K562 (cell line): ENCODE data around the gene SRF. TPM values are rescaled to one million over a fixed set of nuclear protein-coding genes. Genes with fewer than 3 reads are reported as not detected.

Experiments used
- AFF1 ChIP-seq, 2 experiments: fragments of 450-650 bp; IDR thresholded peaks; 2 replicates each; pipeline ENCODE4 v1.6.1; 2018; ENCODE audit warnings: mild to moderate bottlenecking in 2 of 2, low read depth in 1 of 2; ENCODE audit not compliant: partially characterized antibody in 2 of 2
- CEBPB ChIP-seq: fragments of 450-650 bp; IDR thresholded peaks from 2 replicates; pipeline ENCODE4 v1.6.1; 2016; ENCODE audit warnings: missing genetic modification characterization, missing compliant biosample characterization
- E2F5 ChIP-seq: sonication (generic); formaldehyde crosslinking; IDR thresholded peaks from 2 replicates; pipeline ENCODE4 v1.8.0; 2022; ENCODE audit warnings: mild to moderate bottlenecking, missing genetic modification reagents
- ELF4 ChIP-seq: fragments of 450-650 bp; formaldehyde crosslinking; IDR thresholded peaks from 2 replicates; pipeline ENCODE4 v1.4.0; 2022; ENCODE audit warnings: missing genetic modification characterization
- FOXA3 ChIP-seq, 2 experiments: fragments of 450-650 bp in 1 of 2; sonication (generic) in 1 of 2; formaldehyde crosslinking; IDR thresholded peaks in 1 of 2; conservative IDR thresholded peaks in 1 of 2; 2 replicates each; pipeline versions ENCODE4 v1.4.0 to v1.8.0; 2020 to 2022; ENCODE audit warnings: mild to moderate bottlenecking in 2 of 2, missing genetic modification reagents in 1 of 2
- HNRNPUL1 ChIP-seq: fragments of 200-400 bp; formaldehyde crosslinking; IDR thresholded peaks from 2 replicates; pipeline ENCODE4 v1.6.1; 2017; ENCODE audit warnings: low read length
- ID3 ChIP-seq, 2 experiments: fragments of 250-450 bp in 1 of 2; fragments of 450-650 bp in 1 of 2; sonication (Bioruptor Pico) in 1 of 2; IDR thresholded peaks; 2 replicates each; pipeline versions ENCODE4 v1.6.1 to v1.8.0; 2016 to 2021; ENCODE audit warnings: mild to moderate bottlenecking in 2 of 2, moderate library complexity in 2 of 2, missing compliant biosample characterization in 1 of 2, missing genetic modification characterization in 1 of 2
- NFIC ChIP-seq: fragments of 450-650 bp; IDR thresholded peaks from 2 replicates; pipeline ENCODE4 v1.6.1; 2017; ENCODE audit warnings: mild to moderate bottlenecking, inconsistent platforms
- NUFIP1 ChIP-seq: fragments of 450-650 bp; IDR thresholded peaks from 2 replicates; pipeline ENCODE4 v1.6.1; 2018; ENCODE audit not compliant: partially characterized antibody
- PML ChIP-seq: IDR thresholded peaks from 2 replicates; pipeline ENCODE4 v1.6.1; 2012; ENCODE audit warnings: low read length, inconsistent platforms
- TEAD4 ChIP-seq, 2 experiments: sonication (generic) in 1 of 2; formaldehyde crosslinking in 1 of 2; IDR thresholded peaks; 2 replicates each; pipeline versions ENCODE4 v1.6.1 to v1.8.0; 2012 to 2022; ENCODE audit warnings: borderline replicate concordance in 1 of 2, inconsistent platforms in 1 of 2, low read length in 1 of 2, mild to moderate bottlenecking in 1 of 2, missing genetic modification reagents in 1 of 2
- USF1 ChIP-seq: sonication (generic); formaldehyde crosslinking; IDR thresholded peaks from 2 replicates; pipeline ENCODE4 v1.9.0; 2022; ENCODE audit warnings: mild to moderate bottlenecking, missing genetic modification reagents
- ZBTB1 ChIP-seq: sonication (generic); formaldehyde crosslinking; IDR thresholded peaks from 2 replicates; pipeline ENCODE4 v1.8.1; 2023; ENCODE audit warnings: missing genetic modification reagents, low read depth, mild to moderate bottlenecking, borderline replicate concordance
- ZNF347 ChIP-seq: fragments of 450-650 bp; formaldehyde crosslinking; IDR thresholded peaks from 2 replicates; pipeline ENCODE4 v1.4.0; 2020; ENCODE audit warnings: low read depth, mild to moderate bottlenecking, moderate library complexity
- ZNF507 ChIP-seq: conservative IDR thresholded peaks from 2 replicates; pipeline ENCODE4 v1.6.1; 2017; ENCODE audit warnings: missing genetic modification characterization, missing compliant biosample characterization
- ZNF512 ChIP-seq: IDR thresholded peaks from 2 replicates; pipeline ENCODE4 v1.6.1; 2016; ENCODE audit warnings: missing genetic modification characterization, missing compliant biosample characterization
- polyA plus RNA-seq, 8 experiments: library from polyadenylated mRNA; depleted of rRNA in 4 of 8; stranded (reverse) in 5 of 8; unstranded in 3 of 8; fragments of >200 nt; fragmentation: Nextera tagmentation in 2 of 8; fragmentation: Illumina TruSeq in 1 of 8; extraction: Ambion mirVana in 2 of 8; extraction: Trizol in 1 of 8; gene quantifications; 2 replicates each; pipeline versions ENCODE4 v1.2.1 to v1.2.3, GENCODE V29; 2011 to 2014; ENCODE audit warnings: inconsistent platforms in 1 of 8, missing spikeins in 1 of 8
- total RNA-seq, 7 experiments: library from RNA; depleted of rRNA in 6 of 7; stranded (reverse); fragments of >200 nt in 6 of 7; fragmentation: Illumina TruSeq in 2 of 7; extraction: Trizol in 2 of 7; gene quantifications; 2 replicates each; pipeline versions ENCODE4 v1.2.1 to v1.2.3, GENCODE V29; 2011 to 2021; ENCODE audit warnings: low replicate concordance in 1 of 7

The SRF gene
- total and polyA plus RNA-seq, 9 of the 15 experiments (the other 6 are each of a cell fraction or from before 2014, with no cell fraction given) = 2.5 to 37.0 (median 24.6) TPM

- TF ChIP-seq AFF1 (IDR thresholded peaks at IDR 0.05; ENCODE audit: low read depth in 1 of 2, partially characterized antibody in 2 of 2) (no peak), ZNF512 (tag) (no peak), CEBPB (tag) (no peak), HNRNPUL1 (no peak), ID3 (CRISPR knock-in tag; IDR thresholded peaks at IDR 0.05) (no peak), ID3 (tag; IDR thresholded peaks at IDR 0.05) (0 out of 2 replicates have a peak, but pooled peaks have one; percentile 44), USF1 (CRISPR knock-in tag) (peak; percentile 43), PML (peak; percentile 34; the same call in 1 of the 2 replicates), FOXA3 (CRISPR knock-in tag; conservative IDR thresholded peaks at IDR 0.05 in 1 of 2, IDR thresholded peaks at IDR 0.05 in 1 of 2) (peak in 1 of 2 experiments; percentile 35; a peak in 1 of 4 replicates), ZNF507 (tag) (no peak), ZNF347 (CRISPR knock-in tag) (no peak), ZBTB1 (no peak), NUFIP1 (no peak), TEAD4 (IDR thresholded peaks at IDR 0.05; ENCODE audit: low read length) (peak; percentile 84), TEAD4 (CRISPR knock-in tag; IDR thresholded peaks at IDR 0.05; ENCODE audit: borderline replicate concordance) (no peak), NFIC (peak; percentile 89), ELF4 (CRISPR knock-in tag) (no peak), E2F5 (CRISPR knock-in tag) (peak; percentile 63; the same call in 1 of the 2 replicates)
These were observed 55.3 kb downstream of the SRF start (continued) for GRCh38 chr6:43226192-43226851.
